ENCODE data around the gene CRTAP. TPM values are rescaled to one million over a fixed set of nuclear protein-coding genes. Genes with fewer than 3 reads are reported as not detected.

The CRTAP gene
- total RNA-seq, 1 donor = 196 TPM

DNA sequence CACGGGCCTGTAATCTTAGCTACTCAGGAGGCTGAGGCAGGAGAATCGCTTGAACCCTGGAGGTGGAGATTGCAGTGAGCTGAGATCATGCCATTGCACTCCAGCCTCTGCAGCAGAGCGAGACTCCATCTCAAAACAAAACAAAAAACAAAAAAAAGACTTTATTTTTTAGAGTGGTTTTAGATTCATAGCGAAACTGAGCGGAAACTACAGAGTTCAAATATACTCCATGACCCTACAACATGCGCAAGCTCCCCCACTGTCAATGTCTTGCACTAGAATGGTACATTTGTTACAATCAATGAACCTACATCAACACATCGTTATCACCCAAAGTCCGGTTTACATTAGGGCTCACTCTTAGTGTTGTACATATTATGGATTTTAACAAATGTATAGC, 2.2 kb upstream of the CRTAP start:
- DNase-seq (ENCODE audit: low read depth) = no peak
- H3K4me3 ChIP-seq (ENCODE audit: low read depth, low read length) = no peak overlapping the region
- TF ChIP-seq, protein P1, sequence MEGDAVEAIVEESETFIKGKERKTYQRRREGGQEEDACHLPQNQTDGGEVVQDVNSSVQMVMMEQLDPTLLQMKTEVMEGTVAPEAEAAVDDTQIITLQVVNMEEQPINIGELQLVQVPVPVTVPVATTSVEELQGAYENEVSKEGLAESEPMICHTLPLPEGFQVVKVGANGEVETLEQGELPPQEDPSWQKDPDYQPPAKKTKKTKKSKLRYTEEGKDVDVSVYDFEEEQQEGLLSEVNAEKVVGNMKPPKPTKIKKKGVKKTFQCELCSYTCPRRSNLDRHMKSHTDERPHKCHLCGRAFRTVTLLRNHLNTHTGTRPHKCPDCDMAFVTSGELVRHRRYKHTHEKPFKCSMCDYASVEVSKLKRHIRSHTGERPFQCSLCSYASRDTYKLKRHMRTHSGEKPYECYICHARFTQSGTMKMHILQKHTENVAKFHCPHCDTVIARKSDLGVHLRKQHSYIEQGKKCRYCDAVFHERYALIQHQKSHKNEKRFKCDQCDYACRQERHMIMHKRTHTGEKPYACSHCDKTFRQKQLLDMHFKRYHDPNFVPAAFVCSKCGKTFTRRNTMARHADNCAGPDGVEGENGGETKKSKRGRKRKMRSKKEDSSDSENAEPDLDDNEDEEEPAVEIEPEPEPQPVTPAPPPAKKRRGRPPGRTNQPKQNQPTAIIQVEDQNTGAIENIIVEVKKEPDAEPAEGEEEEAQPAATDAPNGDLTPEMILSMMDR (IDR thresholded peaks at IDR 0.05; ENCODE audit: insufficient read depth, low read depth, low read length) = no peak

DNA sequence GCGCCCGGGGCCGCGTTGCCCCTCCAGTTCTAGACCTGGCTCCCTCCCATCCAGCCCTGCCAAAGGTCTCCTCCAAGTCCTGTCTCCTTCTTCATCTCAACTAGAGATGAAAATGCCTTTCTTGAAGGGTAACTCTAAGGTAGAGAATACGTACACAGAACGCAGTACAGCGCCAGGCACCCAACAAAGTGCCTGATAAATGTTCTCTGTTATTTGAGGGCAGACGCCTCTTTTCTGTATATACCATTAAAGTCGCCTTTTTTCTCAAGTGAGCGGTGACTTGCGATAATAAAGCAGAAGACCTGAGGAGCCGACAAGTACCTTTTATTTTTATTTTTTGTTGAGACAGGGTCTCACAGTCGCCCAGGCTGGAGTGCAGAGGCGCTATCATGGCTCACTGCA, 809 bp downstream of the CRTAP start:
- H3K4me3 ChIP-seq (ENCODE audit: low read depth, low read length) = peak overlapping the region; percentile 72
- no peak for DNase-seq (ENCODE audit: low read depth)
- TF ChIP-seq, protein P1 (IDR thresholded peaks at IDR 0.05; ENCODE audit: insufficient read depth, low read depth, low read length) = no peak

- peak overlapping the region; percentile 72 for H3K4me3 ChIP-seq (ENCODE audit: low read depth, low read length)
- TF ChIP-seq, protein P1 (IDR thresholded peaks at IDR 0.05; ENCODE audit: insufficient read depth, low read depth, low read length) = no peak
- DNase-seq (ENCODE audit: low read depth) = peak; percentile 96
Measured at GRCh38 chr3:33115024-33115768, 1.4 kb downstream of the CRTAP start.

DNA sequence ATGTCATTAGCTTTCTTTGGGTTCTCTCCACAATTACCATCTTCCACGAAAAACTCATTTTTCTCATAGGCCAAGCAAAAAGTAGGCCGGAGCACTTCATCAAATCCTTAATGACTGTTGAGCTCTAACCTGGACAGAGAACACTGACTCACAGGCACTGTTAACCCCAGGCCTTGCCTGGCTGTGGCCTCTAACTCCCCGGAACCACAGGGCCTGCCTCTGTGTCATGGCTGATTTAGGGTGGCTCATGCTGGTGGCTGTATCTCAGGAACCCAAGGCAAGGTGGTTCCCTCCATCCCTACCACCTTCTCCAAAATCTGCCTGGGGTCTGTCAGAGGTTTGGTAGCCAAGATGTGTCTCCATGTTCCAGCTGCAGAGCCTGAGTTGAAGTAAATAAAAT, 3.6 kb downstream of the CRTAP start:
- no peak for DNase-seq (ENCODE audit: low read depth)
- TF ChIP-seq, protein P1 (IDR thresholded peaks at IDR 0.05; ENCODE audit: insufficient read depth, low read depth, low read length) = no peak
- H3K4me3 ChIP-seq (ENCODE audit: low read depth, low read length) = no peak overlapping the region

DNA sequence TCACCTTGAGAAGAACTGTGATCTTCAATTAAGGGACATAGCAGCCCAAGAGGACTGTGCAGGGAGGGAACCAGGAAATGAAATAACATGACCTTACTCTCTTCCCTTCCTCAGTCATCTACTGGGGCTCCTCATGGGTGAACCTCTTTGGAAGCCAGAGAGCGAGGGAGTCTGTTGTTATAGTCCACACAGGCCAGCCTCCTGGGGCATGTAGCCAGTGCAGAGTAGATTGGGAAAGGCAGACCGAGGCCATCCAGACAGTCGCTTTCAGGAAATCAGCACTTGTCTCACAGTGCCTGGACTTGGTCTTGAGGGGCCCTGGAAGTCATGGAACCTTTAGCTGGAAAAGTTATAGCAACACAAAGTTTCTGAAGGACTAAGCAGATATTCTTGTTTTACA, 6.1 kb downstream of the CRTAP start:
- no peak overlapping the region for H3K4me3 ChIP-seq (ENCODE audit: low read depth, low read length)
- DNase-seq (ENCODE audit: low read depth) = no peak
- TF ChIP-seq, protein P1 (IDR thresholded peaks at IDR 0.05; ENCODE audit: insufficient read depth, low read depth, low read length) = no peak

GRCh38 chr3:33122991-33123390, 9.2 kb downstream of the CRTAP start:
- H3K4me3 ChIP-seq (ENCODE audit: low read depth, low read length) = no peak overlapping the region
- no peak for DNase-seq (ENCODE audit: low read depth)
- TF ChIP-seq, protein P1 (IDR thresholded peaks at IDR 0.05; ENCODE audit: insufficient read depth, low read depth, low read length) = no peak

DNA sequence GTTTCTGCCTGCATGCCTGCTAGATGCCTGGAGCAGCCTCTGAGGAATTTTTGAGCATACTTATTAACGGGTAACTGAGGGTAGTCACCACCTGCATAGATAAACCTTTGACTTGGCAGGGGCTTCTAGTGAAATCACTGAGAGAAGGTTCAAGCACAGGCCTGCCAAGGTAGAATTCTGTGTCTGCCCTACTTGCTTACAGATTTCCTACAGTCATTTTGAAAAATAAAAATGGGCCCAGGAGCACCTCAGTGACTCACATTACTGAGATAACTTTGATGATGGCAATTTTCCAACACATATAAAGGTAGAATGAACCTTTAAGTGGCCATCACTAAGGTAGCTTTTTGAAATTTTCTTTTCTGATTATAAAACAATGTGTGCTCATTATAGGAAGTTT, 10.8 kb downstream of the CRTAP start:
- H3K4me3 ChIP-seq (ENCODE audit: low read depth, low read length) = no peak overlapping the region
- DNase-seq (ENCODE audit: low read depth) = no peak
- TF ChIP-seq, protein P1 (IDR thresholded peaks at IDR 0.05; ENCODE audit: insufficient read depth, low read depth, low read length) = no peak
